NT2/D1 (cell line): ENCODE measurements around the gene WDR12.

Experiments used
- SUZ12 ChIP-seq: IDR thresholded peaks from 2 replicates; pipeline ENCODE4 v1.6.1; 2011; ENCODE audit not compliant: insufficient read length, insufficient read depth; ENCODE audit errors: extremely low read depth
- YY1 ChIP-seq: IDR thresholded peaks from 2 replicates; pipeline ENCODE4 v1.6.1; 2011; ENCODE audit not compliant: insufficient read length, insufficient read depth
- ZNF274 ChIP-seq: IDR thresholded peaks from 2 replicates; pipeline ENCODE4 v1.6.1; 2011; ENCODE audit warnings: mild to moderate bottlenecking, low read depth, low read length

GRCh38 chr2:202950592-202950991 is 39.1 kb upstream of the WDR12 start:
- no peak for TF ChIP-seq SUZ12
- TF ChIP-seq YY1: no peak
- no peak for TF ChIP-seq ZNF274
